Left lung (tissue), 10 donors: Measurements from ENCODE around the gene MTOR. TPM values are rescaled to one million over a fixed set of nuclear protein-coding genes. Genes with fewer than 3 reads are reported as not detected.
A peak's percentile ranks its signal among the peaks of the same experiment; 100 is the strongest.
"Not testable (repeated sequence)": the region's sequence is repeated elsewhere in the genome, so short reads cannot be mapped to it uniquely, and the experiment has no call there.

Source experiments
- ATAC-seq: fragments of 200-7000 bp; cut with Tn5 transposase; one replicate; pipeline ENCODE4 v1.9.1; 2020; ENCODE audit warnings: moderate library complexity
- DNase-seq, 4 donors: peaks; one replicate each; pipeline ENCODE4 v3.0.0-alpha.2; 2013 to 2020
- H3K27ac ChIP-seq, 2 donors: fragments of 200-600 bp; sonication (generic) in 1 of 2; one replicate each; pipeline versions ENCODE4 v1.5.0 to v1.8.0; 2020 to 2021
- H3K27me3 ChIP-seq, 2 donors: fragments of 200-600 bp; sonication (generic) in 1 of 2; one replicate each; pipeline versions ENCODE4 v1.5.0 to v1.8.0; 2020 to 2021
- H3K36me3 ChIP-seq, 2 donors: fragments of 200-600 bp; sonication (generic) in 1 of 2; one replicate each; pipeline versions ENCODE4 v1.5.0 to v1.8.0; 2020 to 2021
- H3K4me1 ChIP-seq, 2 donors: fragments of 200-600 bp; one replicate each; pipeline ENCODE4 v1.8.0; 2021
- H3K4me3 ChIP-seq, 2 donors: fragments of 200-600 bp; sonication (generic) in 1 of 2; one replicate each; pipeline versions ENCODE4 v1.5.0 to v1.8.0; 2020 to 2021; ENCODE audit warnings: mild to moderate bottlenecking in 1 of 2
- H3K9me3 ChIP-seq, 2 donors: fragments of 200-600 bp; sonication (generic) in 1 of 2; one replicate each; pipeline versions ENCODE4 v1.5.0 to v1.8.0; 2020 to 2021
- CTCF ChIP-seq, 2 donors: fragments of 200-600 bp; sonication (generic) in 1 of 2; IDR thresholded peaks; one replicate each; pipeline versions ENCODE4 v1.5.0 to v1.8.0; 2021; ENCODE audit warnings: antibody characterized with exemption in 2 of 2
- intact Hi-C, 2 donors: fragments of 100-400 bp; cut with DNase I; formaldehyde crosslinking; loops; one replicate each; pipeline versions ENCODE4 v1.11.2 to v1.14.2; 2022
- polyA plus RNA-seq, 6 donors: library from polyadenylated mRNA; unstranded; fragments of 120-200 nt; gene quantifications; one replicate each; pipeline ENCODE4 v1.2.1, GENCODE V29; 2013; ENCODE audit not compliant: insufficient read length in 6 of 6
- total RNA-seq, 2 donors: library from RNA; stranded (reverse); fragmentation: NEBNext Ultra II Directional; extraction: Animal tissue kit (Norgen Biotek cat#: 25700); gene quantifications; one replicate each; pipeline ENCODE4 v1.2.1, GENCODE V29; 2021
- donor health status: DM: no; HTN: yes; CAD: no.
- donor health status: DM: no; HTN: no; CAD: no.

The MTOR gene
- total and polyA plus RNA-seq, 8 donors, result 38.0 to 45.4 (median 39.9) TPM

GRCh38 chr1:11100149-11100493, 162.2 kb downstream of the MTOR start:
- ATAC-seq (no peak), DNase-seq (no peak)
- Histone ChIP-seq H3K4me1 (peaks cover 9 to 19% of the 10 kb centered on the region in 2 donors), H3K4me3 (peak overlapping the region; percentile 69 to 100), H3K27me3 (no peaks in the 10 kb centered on the region), H3K36me3 (peaks cover 0 to 33% of the 10 kb centered on the region in 2 donors), H3K27ac (peak overlapping the region; percentile 79 to 81), H3K9me3 (no peaks in the 10 kb centered on the region)
- intact Hi-C loops, result no loop called here
- no peak for TF ChIP-seq CTCF (IDR thresholded peaks at IDR 0.05)

GRCh38 chr1:11099310-11100148, 162.8 kb downstream of the MTOR start, which contains the start of gene EXOSC10:
EXOSC10 (minus strand) TSS chr1:11099869; CDS start chr1:11099831, 38 bp downstream.
- peak within 1 kb of the TSS; percentile 79 to 81 for H3K27ac ChIP-seq
- DNase-seq (peak; percentile 89 to 99 (median 94)), ATAC-seq (peak; percentile 98)
- H3K36me3 ChIP-seq, result peaks cover 0 to 35% of the 10 kb centered on the region in 2 donors
- intact Hi-C loops, result no loop called here
- TF ChIP-seq CTCF (IDR thresholded peaks at IDR 0.05), result no peak
- H3K9me3 ChIP-seq, result no peaks in the 10 kb centered on the region
- H3K4me1 ChIP-seq, result peaks cover 9 to 19% of the 10 kb centered on the region in 2 donors
- H3K27me3 ChIP-seq, result no peaks in the 10 kb centered on the region
- peak within 1 kb of the TSS; percentile 69 to 100 for H3K4me3 ChIP-seq

- TF ChIP-seq CTCF (IDR thresholded peaks at IDR 0.05), result no peak
- Histone ChIP-seq H3K27me3 (no peaks in the 10 kb centered on the region), H3K4me1 (peaks cover 9 to 19% of the 10 kb centered on the region in 2 donors), H3K9me3 (no peaks in the 10 kb centered on the region), H3K27ac (peak overlapping the region; percentile 79 to 81), H3K36me3 (peaks cover 0 to 41% of the 10 kb centered on the region in 2 donors), H3K4me3 (peak overlapping the region; percentile 69 to 100)
- ATAC-seq (no peak), DNase-seq (no peak)
- intact Hi-C loops, result no loop called here
These were observed 163.4 kb downstream of the MTOR start for GRCh38 chr1:11098931-11099309.

GRCh38 chr1:11083784-11084183, 178.6 kb downstream of the MTOR start:
- ATAC-seq, H3K27me3 ChIP-seq, intact Hi-C loops, H3K4me1 ChIP-seq, H3K27ac ChIP-seq, DNase-seq, H3K9me3 ChIP-seq, H3K4me3 ChIP-seq: not testable (repeated sequence)
- H3K36me3 ChIP-seq, result peaks cover 14 to 83% of the 10 kb centered on the region in 2 donors

- DNase-seq, result peak in 1 of 4 donors; percentile 4
These were observed 181.4 kb downstream of the MTOR start for GRCh38 chr1:11080931-11081330.

More at GRCh38 chr1:11080931-11081330, 181.4 kb downstream of the MTOR start:
- Histone ChIP-seq H3K27me3 (no peaks in the 10 kb centered on the region), H3K9me3 (no peaks in the 10 kb centered on the region), H3K4me3 (no peak overlapping the region), H3K27ac (no peak overlapping the region), H3K4me1 (no peaks in the 10 kb centered on the region), H3K36me3 (peaks cover 0 to 84% of the 10 kb centered on the region in 2 donors)
- no peak for ATAC-seq
- intact Hi-C loops, result no loop called here
- no peak for TF ChIP-seq CTCF (IDR thresholded peaks at IDR 0.05)
